HL-60 (cell line): Measurements from ENCODE around the gene AP3M1.
"Not testable (repeated sequence)": the region's sequence is repeated elsewhere in the genome, so short reads cannot be mapped to it uniquely, and the experiment has no call there.

Source experiments
- GABPA ChIP-seq: IDR thresholded peaks from 2 replicates; pipeline ENCODE4 v1.6.1; 2012; ENCODE audit warnings: low read depth
- POLR2AphosphoS5 ChIP-seq: IDR thresholded peaks from 2 replicates; pipeline ENCODE4 v1.6.1; 2012; ENCODE audit warnings: low read depth
- SPI1 ChIP-seq: IDR thresholded peaks from 2 replicates; pipeline ENCODE4 v1.6.1; 2012; ENCODE audit warnings: low read depth, mild to moderate bottlenecking, borderline replicate concordance
- TF ChIP-seq, protein P1 (sequence below): IDR thresholded peaks from one replicate; pipeline ENCODE4 v1.5.1; 2011; ENCODE audit warnings: low read length, control low read depth, inconsistent platforms; ENCODE audit not compliant: insufficient read depth
- TF ChIP-seq, protein P2 (sequence below): IDR thresholded peaks from 2 replicates; pipeline ENCODE4 v1.6.1; 2012; ENCODE audit warnings: low read depth; ENCODE audit not compliant: insufficient replicate concordance

DNA sequence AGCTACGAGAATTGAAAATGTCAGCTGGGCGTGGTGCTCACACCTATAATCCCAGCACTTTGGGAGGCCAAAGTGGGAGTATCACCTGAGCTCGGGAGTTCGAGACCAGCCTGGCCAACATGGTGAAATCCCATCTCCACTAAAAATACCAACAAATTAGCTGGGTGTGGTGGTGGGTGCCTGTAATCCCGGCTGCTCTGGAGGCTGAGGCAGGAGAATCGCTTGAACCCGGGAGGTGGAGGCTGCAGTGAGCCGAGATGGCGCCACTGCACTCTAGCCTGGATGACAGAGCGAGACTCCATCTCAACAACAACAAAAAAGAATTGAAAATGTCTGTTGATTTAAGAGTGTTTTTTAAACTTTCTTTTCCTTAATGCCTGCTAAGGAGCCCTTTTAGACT lies 3.6 kb downstream of the AP3M1 start:
- TF ChIP-seq, protein P1, sequence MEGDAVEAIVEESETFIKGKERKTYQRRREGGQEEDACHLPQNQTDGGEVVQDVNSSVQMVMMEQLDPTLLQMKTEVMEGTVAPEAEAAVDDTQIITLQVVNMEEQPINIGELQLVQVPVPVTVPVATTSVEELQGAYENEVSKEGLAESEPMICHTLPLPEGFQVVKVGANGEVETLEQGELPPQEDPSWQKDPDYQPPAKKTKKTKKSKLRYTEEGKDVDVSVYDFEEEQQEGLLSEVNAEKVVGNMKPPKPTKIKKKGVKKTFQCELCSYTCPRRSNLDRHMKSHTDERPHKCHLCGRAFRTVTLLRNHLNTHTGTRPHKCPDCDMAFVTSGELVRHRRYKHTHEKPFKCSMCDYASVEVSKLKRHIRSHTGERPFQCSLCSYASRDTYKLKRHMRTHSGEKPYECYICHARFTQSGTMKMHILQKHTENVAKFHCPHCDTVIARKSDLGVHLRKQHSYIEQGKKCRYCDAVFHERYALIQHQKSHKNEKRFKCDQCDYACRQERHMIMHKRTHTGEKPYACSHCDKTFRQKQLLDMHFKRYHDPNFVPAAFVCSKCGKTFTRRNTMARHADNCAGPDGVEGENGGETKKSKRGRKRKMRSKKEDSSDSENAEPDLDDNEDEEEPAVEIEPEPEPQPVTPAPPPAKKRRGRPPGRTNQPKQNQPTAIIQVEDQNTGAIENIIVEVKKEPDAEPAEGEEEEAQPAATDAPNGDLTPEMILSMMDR = not testable (repeated sequence)
- TF ChIP-seq POLR2AphosphoS5, GABPA, SPI1: not testable (repeated sequence)
- TF ChIP-seq, protein P2, sequence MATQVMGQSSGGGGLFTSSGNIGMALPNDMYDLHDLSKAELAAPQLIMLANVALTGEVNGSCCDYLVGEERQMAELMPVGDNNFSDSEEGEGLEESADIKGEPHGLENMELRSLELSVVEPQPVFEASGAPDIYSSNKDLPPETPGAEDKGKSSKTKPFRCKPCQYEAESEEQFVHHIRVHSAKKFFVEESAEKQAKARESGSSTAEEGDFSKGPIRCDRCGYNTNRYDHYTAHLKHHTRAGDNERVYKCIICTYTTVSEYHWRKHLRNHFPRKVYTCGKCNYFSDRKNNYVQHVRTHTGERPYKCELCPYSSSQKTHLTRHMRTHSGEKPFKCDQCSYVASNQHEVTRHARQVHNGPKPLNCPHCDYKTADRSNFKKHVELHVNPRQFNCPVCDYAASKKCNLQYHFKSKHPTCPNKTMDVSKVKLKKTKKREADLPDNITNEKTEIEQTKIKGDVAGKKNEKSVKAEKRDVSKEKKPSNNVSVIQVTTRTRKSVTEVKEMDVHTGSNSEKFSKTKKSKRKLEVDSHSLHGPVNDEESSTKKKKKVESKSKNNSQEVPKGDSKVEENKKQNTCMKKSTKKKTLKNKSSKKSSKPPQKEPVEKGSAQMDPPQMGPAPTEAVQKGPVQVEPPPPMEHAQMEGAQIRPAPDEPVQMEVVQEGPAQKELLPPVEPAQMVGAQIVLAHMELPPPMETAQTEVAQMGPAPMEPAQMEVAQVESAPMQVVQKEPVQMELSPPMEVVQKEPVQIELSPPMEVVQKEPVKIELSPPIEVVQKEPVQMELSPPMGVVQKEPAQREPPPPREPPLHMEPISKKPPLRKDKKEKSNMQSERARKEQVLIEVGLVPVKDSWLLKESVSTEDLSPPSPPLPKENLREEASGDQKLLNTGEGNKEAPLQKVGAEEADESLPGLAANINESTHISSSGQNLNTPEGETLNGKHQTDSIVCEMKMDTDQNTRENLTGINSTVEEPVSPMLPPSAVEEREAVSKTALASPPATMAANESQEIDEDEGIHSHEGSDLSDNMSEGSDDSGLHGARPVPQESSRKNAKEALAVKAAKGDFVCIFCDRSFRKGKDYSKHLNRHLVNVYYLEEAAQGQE = not testable (repeated sequence)
